ENCODE results near the gene CDKL5. TPM values are rescaled to one million over a fixed set of nuclear protein-coding genes. Genes with fewer than 3 reads are reported as not detected.

CDKL5 gene
- total RNA-seq, 1 experiment from 2014 or later: 1.2 TPM

DNA sequence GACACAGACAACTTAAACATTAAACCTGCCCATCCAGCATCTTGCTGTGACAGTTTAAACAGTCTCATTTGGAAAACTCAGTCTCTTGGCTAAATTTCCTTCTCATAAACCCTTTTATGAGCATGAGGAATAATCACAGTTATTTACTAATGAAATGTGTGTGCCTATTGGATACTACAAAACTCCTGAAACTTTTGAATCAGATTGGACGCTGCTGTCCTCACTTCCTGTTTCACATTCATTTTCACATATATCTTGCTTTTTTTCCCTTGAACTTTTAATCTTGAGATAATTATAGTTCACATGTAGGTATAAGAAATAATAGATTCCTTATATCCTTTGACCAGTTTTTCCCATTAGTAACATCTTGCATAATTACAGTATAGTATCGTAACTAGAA, 111.7 kb downstream of the CDKL5 start:
- BruUV-seq (replicated peaks): no TSS peak
- POLR2A ChIA-PET: no interaction called here
- H3K27ac ChIP-seq (ENCODE audit: low read length): no peak overlapping the region
- no peaks in the 10 kb centered on the region for H3K9me3 ChIP-seq (ENCODE audit: control insufficient read depth, insufficient read depth, low read depth, low read length)
- intact Hi-C loops (cut with micrococcal nuclease; ENCODE audit: unreplicated experiment): no loop called here
- no peak for DNase-seq (ENCODE audit: low read depth, low spot score)
- no peak overlapping the region for H3K4me3 ChIP-seq (ENCODE audit: low read depth in 2 of 2, low read length in 2 of 2)
- in situ Hi-C loops (cut with HindIII; ENCODE audit: low pct_unique_long_range_greater_than_20kb, low sequenced_read_pairs): no loop called here
- TF ChIP-seq, protein P1, sequence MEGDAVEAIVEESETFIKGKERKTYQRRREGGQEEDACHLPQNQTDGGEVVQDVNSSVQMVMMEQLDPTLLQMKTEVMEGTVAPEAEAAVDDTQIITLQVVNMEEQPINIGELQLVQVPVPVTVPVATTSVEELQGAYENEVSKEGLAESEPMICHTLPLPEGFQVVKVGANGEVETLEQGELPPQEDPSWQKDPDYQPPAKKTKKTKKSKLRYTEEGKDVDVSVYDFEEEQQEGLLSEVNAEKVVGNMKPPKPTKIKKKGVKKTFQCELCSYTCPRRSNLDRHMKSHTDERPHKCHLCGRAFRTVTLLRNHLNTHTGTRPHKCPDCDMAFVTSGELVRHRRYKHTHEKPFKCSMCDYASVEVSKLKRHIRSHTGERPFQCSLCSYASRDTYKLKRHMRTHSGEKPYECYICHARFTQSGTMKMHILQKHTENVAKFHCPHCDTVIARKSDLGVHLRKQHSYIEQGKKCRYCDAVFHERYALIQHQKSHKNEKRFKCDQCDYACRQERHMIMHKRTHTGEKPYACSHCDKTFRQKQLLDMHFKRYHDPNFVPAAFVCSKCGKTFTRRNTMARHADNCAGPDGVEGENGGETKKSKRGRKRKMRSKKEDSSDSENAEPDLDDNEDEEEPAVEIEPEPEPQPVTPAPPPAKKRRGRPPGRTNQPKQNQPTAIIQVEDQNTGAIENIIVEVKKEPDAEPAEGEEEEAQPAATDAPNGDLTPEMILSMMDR (IDR thresholded peaks at IDR 0.05): no peak
- no peak for TF ChIP-seq POLR2AphosphoS5 (IDR thresholded peaks at IDR 0.05; ENCODE audit: low read depth, low read length)
- TF ChIP-seq TCF7L2 (IDR thresholded peaks at IDR 0.05; ENCODE audit: low read depth, low read length): no peak
- TF ChIP-seq, protein P2, sequence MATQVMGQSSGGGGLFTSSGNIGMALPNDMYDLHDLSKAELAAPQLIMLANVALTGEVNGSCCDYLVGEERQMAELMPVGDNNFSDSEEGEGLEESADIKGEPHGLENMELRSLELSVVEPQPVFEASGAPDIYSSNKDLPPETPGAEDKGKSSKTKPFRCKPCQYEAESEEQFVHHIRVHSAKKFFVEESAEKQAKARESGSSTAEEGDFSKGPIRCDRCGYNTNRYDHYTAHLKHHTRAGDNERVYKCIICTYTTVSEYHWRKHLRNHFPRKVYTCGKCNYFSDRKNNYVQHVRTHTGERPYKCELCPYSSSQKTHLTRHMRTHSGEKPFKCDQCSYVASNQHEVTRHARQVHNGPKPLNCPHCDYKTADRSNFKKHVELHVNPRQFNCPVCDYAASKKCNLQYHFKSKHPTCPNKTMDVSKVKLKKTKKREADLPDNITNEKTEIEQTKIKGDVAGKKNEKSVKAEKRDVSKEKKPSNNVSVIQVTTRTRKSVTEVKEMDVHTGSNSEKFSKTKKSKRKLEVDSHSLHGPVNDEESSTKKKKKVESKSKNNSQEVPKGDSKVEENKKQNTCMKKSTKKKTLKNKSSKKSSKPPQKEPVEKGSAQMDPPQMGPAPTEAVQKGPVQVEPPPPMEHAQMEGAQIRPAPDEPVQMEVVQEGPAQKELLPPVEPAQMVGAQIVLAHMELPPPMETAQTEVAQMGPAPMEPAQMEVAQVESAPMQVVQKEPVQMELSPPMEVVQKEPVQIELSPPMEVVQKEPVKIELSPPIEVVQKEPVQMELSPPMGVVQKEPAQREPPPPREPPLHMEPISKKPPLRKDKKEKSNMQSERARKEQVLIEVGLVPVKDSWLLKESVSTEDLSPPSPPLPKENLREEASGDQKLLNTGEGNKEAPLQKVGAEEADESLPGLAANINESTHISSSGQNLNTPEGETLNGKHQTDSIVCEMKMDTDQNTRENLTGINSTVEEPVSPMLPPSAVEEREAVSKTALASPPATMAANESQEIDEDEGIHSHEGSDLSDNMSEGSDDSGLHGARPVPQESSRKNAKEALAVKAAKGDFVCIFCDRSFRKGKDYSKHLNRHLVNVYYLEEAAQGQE (IDR thresholded peaks at IDR 0.05; ENCODE audit: insufficient read depth in 1 of 2, low read depth in 2 of 2, low read length in 1 of 2): no peak
- no peak for TF ChIP-seq SIN3A (IDR thresholded peaks at IDR 0.05; ENCODE audit: borderline replicate concordance, insufficient read depth, low read depth, low read length)
- no peaks in the 10 kb centered on the region for H3K4me1 ChIP-seq (ENCODE audit: control insufficient read depth, insufficient read depth, low read length)
- CTCF ChIA-PET: no interaction called here
- ATAC-seq: no peak
- H3K36me3 ChIP-seq (ENCODE audit: control insufficient read depth, insufficient read depth, low read length): no peaks in the 10 kb centered on the region
- H3K27me3 ChIP-seq (ENCODE audit: control insufficient read depth, insufficient read depth, low read length): no peaks in the 10 kb centered on the region

- H3K4me1 ChIP-seq (ENCODE audit: control insufficient read depth, insufficient read depth, low read length): no peaks in the 10 kb centered on the region
- intact Hi-C loops (cut with micrococcal nuclease; ENCODE audit: unreplicated experiment): no loop called here
- in situ Hi-C loops (cut with HindIII; ENCODE audit: low pct_unique_long_range_greater_than_20kb, low sequenced_read_pairs): no loop called here
- ATAC-seq (no peak), DNase-seq (ENCODE audit: low read depth, low spot score) (no peak)
- no peak overlapping the region for H3K4me3 ChIP-seq (ENCODE audit: low read depth in 2 of 2, low read length in 2 of 2)
- CTCF ChIA-PET: no interaction called here
- H3K9me3 ChIP-seq (ENCODE audit: control insufficient read depth, insufficient read depth, low read depth, low read length): no peaks in the 10 kb centered on the region
- TF ChIP-seq, protein P1 (IDR thresholded peaks at IDR 0.05): no peak
- TF ChIP-seq, protein P2 (IDR thresholded peaks at IDR 0.05; ENCODE audit: insufficient read depth in 1 of 2, low read depth in 2 of 2, low read length in 1 of 2): no peak
- TF ChIP-seq POLR2AphosphoS5 (IDR thresholded peaks at IDR 0.05; ENCODE audit: low read depth, low read length) (no peak), TCF7L2 (IDR thresholded peaks at IDR 0.05; ENCODE audit: low read depth, low read length) (no peak), SIN3A (IDR thresholded peaks at IDR 0.05; ENCODE audit: borderline replicate concordance, insufficient read depth, low read depth, low read length) (no peak)
- POLR2A ChIA-PET: no interaction called here
- H3K36me3 ChIP-seq (ENCODE audit: control insufficient read depth, insufficient read depth, low read length): no peaks in the 10 kb centered on the region
- no peak overlapping the region for H3K27ac ChIP-seq (ENCODE audit: low read length)
- no TSS peak for BruUV-seq (replicated peaks)
- H3K27me3 ChIP-seq (ENCODE audit: control insufficient read depth, insufficient read depth, low read length): no peaks in the 10 kb centered on the region
Observed at GRCh38 chrX:18537524-18537923, 112.1 kb downstream of the CDKL5 start.

Measured in Panc1 (cell line).